GM18873 (cell line): ENCODE measurements around the gene PPP2R5C.
"Not testable (repeated sequence)": the region's sequence is repeated elsewhere in the genome, so short reads cannot be mapped to it uniquely, and the experiment has no call there.

Experiments
- ATAC-seq: cut with Tn5 transposase; IDR thresholded peaks from one replicate; pipeline ENCODE4 v1.9.1; 2021; ENCODE audit warnings: mild to moderate bottlenecking, moderate library complexity, moderate number of reproducible peaks; ENCODE audit not compliant: unreplicated experiment, low FRiP score

PPP2R5C gene

DNA sequence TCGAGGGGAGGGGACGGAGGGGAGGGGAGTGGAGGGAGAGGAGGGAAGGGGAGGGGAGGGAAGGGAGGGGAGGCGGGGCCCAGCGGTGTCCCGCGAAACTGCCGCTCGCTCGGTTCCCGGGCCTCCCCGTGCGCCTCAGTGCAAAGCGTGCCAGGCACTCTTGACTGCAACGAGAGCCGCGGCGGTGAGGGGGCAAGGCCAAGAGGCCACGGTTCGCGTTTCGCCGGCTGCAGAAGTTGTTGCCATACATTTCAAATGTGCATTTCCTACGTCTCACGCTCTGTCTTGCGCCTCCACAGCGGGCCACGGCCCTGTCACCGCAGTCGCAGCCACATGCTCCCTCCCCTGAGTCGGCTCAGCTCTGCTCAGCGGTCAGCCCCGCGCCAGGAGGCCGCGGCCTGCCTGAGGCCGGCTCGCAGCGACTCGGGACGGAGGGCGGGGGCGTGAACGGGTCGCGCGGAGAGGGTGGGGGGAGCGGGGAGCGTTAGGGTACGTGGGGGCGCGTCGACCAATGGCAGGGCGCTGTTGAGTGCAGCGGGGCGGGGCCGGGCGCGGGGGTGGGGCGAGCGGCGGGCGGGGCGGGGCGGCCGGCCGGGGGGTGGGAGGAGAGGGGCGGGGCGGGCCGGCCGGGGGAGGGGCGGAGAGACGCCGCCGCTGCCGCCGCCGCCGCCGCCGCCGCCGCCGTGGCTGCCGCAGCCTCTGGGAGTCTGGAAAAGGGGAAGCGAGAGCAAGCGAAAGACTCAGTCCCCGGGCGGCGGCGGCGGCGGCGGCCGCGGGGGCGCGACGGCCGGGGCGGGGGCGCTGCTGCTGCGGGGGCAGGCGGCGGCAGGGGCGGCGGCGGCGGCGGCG is at the start of gene PPP2R5C:
PPP2R5C (plus strand) TSS at position 678 of the 849 bp plus-strand sequence. CDS start 185 bp downstream, outside the sequence.
- no peak for ATAC-seq

DNA sequence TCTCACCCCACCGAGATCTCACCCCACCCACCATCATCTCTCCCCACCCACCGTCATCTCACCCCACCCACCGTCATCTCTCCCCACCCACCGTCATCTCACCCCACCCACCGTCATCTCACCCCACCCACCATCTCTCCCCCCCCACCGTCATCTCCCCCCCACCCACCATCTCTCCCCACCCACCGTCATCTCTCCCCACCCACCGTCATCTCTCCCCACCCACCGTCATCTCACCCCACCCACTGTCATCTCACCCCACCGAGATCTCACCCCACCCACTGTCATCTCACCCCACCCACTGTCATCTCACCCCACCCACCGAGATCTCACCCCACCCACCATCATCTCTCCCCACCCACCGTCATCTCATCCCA is 49.7 kb upstream of the PPP2R5C start:
- not testable (repeated sequence) for ATAC-seq

DNA sequence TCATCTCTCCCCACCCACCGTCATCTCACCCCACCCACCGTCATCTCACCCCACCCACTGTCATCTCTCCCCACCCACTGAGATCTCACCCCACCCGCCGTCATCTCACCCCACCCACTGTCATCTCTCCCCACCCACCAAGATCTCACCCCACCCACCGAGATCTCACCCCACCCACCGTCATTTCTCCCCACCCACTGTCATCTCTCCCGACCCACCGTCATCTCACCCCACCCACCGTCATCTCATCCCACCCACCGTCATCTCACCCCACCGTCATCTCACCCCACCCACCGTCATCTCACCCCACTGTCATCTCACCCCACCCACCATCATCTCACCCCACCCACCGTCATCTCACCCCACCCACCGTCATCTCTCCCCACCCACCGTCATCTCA is 49.2 kb upstream of the PPP2R5C start:
- not testable (repeated sequence) for ATAC-seq

DNA sequence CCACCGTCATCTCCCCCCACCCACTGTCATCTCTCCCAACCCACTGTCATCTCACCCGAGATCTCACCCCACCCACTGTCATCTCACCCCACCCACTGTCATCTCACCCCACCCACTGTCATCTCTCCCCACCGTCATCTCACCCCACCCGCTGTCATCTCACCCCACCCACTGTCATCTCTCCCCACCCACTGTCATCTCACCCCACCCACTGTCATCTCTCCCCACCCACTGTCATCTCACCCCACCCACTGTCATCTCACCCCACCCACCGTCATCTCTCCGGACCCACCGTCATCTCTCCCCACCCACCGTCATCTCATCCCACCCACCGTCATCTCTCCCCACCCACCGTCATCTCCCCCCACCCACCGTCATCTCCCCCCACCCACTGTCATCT is 48.4 kb upstream of the PPP2R5C start:
- ATAC-seq, result not testable (repeated sequence)

- no peak for ATAC-seq
These were observed 47.7 kb upstream of the PPP2R5C start for GRCh38 chr14:101713621-101714349.

DNA sequence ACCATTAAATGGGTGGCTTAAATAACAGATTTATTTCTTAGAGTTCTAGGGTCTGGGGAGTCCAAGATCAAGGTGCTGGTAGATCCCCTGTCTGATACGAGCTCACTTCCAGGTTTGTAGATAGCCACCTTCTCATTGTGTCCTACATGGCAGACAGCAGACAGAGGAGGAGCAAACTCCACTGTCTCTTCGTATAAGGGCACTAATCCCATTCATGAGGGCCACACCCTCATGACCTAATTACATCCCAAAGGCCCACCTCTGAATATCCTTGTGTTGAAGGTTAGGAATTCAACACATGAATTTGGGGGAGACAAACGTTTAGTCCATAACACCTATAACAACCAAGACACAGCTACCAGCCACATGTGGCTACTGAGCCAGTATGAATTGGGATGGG is 47.1 kb upstream of the PPP2R5C start:
- no peak for ATAC-seq

GRCh38 chr14:101715210-101716076 is 46.1 kb upstream of the PPP2R5C start:
- no peak for ATAC-seq

- no peak for ATAC-seq
These were observed 45.2 kb upstream of the PPP2R5C start for GRCh38 chr14:101716077-101716950.

DNA sequence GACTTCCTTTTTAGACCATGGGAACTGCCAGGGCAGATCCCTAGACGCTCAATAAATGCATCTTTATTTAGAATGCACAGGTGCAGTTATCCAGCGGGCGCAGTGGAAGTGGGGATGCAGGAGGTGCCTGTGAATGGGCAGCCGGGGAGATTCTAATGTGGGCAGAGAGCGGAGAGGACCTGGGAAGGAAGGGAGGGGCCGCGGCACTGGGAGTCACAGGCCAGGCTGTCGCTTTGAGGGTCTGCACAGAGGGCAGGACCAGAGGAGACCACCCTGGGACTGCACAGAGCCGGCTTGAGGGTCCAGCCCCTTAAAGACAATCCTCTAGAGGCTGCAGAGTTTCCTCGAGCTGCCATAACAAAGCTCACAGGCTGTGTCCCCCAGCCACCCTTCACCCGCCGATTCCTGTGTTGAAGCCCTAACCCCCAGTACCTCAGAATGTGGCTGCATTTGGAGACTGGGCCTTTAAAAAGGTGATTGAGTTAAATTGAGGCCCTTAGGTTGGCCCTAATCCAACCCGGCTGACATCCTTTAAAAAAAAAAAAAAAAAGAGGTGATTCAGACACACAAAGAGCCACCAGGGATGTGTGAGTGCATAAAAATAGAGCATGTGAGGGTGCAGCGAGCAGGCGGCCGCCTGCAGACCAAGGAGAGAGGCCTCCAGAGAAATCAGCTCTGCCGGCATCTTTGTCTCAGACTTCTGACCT is 44.4 kb upstream of the PPP2R5C start:
- ATAC-seq, result no peak

DNA sequence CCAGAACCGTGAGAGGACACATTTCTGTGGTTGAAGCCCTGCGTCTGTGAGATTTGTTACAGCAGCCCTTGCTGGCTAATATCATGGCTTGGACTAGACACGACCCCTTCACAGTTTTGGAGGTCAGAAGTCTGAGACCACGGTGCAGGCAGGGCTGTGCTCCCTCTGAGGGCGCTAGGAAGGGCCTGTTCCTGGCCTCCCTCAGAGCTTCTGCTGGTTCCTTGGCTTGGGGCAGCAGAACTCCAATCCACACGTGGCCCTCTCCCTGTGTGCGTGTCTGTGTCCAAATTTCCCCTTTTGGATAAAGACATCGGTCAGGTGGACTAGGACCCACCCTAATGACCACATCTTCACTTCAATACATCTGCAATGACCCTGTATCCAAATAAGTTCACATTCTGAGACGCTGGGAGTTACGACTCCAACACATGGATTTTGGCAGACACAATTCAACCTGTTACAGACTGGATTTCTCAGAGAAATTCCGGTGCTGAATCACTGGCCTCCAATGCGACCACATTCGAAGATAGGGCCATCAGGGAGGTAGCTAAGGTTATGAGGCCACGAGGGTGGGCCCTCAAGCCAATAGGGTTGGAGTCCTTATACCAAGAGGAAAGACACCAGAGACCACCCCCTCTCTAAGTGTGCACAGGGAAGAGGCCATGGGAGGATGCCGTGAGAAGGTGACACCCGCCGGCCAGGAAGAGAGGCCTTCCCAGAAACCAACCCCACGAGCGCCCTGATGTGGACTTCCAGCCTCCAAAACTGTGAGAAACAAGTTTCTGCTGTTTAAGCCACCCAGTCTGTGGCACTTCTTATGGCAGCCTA is 43.6 kb upstream of the PPP2R5C start:
- no peak for ATAC-seq

DNA sequence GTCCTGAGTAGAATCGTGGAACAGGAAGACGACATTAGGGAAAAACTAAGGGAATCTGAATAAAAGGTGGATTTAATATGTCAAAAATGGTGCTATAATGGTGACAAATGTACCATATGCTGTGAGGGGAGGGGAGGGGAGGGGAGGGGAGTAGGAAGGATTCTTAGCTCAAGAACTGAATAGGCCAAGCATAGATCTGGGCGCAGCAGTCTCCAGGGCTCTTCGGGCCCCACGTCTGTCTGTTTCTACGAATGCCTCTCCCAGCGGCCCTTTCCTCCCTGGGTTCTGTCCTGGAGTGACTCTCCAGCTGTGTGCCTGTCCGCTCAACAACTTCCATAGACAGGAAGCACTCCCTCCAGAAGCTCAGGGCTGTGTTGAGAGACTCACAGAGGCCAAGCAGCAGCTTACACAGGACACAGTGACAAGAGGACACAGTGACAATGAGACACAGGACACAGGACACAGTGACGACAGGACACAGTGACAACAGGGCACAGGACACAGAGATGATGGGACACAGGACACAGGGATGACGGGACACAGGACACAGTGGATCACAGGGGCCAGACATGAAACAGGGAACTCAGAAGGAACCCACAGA is 42.4 kb upstream of the PPP2R5C start:
- ATAC-seq, result no peak

DNA sequence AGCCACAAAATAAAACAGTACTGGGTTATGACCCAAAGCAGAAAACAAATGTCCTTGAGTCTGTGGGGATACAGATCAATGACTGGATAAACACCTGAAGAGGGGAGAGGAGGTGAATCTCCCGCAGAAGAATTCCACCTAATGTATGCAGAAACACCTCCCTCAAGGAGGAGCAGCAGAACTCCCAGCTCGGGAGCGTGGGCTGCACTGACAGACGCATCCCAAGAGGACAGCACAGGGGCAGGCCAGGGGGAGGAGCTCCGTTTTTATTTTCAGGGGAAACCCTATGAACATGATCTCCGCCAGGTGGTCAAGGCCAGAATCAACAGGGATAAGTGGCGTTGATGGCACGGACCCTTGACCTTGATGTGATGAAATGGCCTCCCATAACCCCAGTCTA is 41.8 kb upstream of the PPP2R5C start:
- ATAC-seq, result no peak

DNA sequence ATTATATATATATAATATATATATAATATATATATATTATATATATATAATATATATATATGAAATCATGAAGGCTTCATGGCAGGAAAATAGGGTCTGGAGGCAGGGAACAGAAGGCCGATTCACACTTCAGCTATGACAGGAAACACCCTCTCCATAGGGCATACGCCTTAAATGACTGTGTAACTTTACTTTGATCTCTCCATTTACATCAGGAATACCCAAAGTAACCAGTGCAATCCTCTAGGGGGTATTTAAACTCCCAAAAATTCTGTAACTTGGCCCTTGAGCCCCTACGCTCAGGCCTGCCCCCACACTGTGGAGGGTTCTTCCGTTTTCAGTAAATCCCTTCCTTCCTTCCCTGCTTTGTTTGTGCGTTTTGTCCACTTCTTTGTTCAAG is 40.4 kb upstream of the PPP2R5C start:
- ATAC-seq, result no peak

- no peak for ATAC-seq
These were observed 39.4 kb upstream of the PPP2R5C start for GRCh38 chr14:101721951-101722661.

- no peak for ATAC-seq
These were observed 38.4 kb upstream of the PPP2R5C start for GRCh38 chr14:101723061-101723595.

DNA sequence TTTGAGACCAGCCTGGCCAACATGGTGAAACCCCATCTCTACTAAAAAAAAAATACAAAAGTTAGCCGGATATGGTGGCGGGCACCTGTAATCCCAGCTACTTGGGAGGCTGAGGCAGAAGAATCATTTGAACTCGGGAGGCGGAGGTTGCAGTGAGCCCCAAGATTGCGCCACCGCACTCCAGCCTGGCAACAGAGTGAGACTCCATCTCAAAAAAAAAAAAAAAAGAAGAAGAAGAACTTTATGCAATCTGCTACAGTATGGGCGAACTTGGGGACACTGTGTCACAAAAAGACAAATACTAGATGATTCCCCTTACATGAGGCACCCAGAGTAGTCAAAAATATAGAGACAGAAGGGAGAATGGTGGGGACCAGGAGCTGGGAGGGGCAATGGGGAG is 35.9 kb upstream of the PPP2R5C start:
- ATAC-seq, result not testable (repeated sequence)

GRCh38 chr14:101726295-101726953 is 35.1 kb upstream of the PPP2R5C start:
- no peak for ATAC-seq
